GM10248 (cell line): ENCODE results near the gene THRAP3.

Source experiments
- CTCF ChIA-PET: fragments of 300-600 bp; sonication (Branson Sonifier 250); formaldehyde crosslinking; extraction: SDS; loops from one replicate; lab custom pipeline; 2021; ENCODE audit warnings: antibody characterized with exemption; lab: Yijun Ruan, JAX
- POLR2A ChIA-PET: fragments of 350-650 bp; sonication (Branson Sonifier 250); formaldehyde crosslinking; extraction: SDS; loops from one replicate; lab custom pipeline; 2020; ENCODE audit warnings: antibody characterized with exemption; lab: Yijun Ruan, JAX
- DNase-seq: peaks from one replicate; pipeline ENCODE4 v3.0.0; 2012; ENCODE audit errors: extremely low spot score
- TF ChIP-seq, protein P1 (sequence below): IDR thresholded peaks from 2 replicates; pipeline ENCODE4 v1.5.1; 2012; ENCODE audit warnings: mild to moderate bottlenecking, low read depth; ENCODE audit errors: extremely low read depth, missing control alignments, control extremely low read depth

Gene THRAP3

GRCh38 chr1:36287595-36287994 lies 63.4 kb downstream of the THRAP3 start:
- POLR2A ChIA-PET = no interaction called here
- CTCF ChIA-PET = interaction anchor here (1.5 to 3.8 kb wide), 5 partner anchors 9 to 137 kb away, joined by 3 to 45 read pairs (median 14); partner anchors contain the start of genes THRAP3 and TRAPPC3
- TF ChIP-seq, protein P1, sequence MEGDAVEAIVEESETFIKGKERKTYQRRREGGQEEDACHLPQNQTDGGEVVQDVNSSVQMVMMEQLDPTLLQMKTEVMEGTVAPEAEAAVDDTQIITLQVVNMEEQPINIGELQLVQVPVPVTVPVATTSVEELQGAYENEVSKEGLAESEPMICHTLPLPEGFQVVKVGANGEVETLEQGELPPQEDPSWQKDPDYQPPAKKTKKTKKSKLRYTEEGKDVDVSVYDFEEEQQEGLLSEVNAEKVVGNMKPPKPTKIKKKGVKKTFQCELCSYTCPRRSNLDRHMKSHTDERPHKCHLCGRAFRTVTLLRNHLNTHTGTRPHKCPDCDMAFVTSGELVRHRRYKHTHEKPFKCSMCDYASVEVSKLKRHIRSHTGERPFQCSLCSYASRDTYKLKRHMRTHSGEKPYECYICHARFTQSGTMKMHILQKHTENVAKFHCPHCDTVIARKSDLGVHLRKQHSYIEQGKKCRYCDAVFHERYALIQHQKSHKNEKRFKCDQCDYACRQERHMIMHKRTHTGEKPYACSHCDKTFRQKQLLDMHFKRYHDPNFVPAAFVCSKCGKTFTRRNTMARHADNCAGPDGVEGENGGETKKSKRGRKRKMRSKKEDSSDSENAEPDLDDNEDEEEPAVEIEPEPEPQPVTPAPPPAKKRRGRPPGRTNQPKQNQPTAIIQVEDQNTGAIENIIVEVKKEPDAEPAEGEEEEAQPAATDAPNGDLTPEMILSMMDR = no peak
- no peak for DNase-seq

GRCh38 chr1:36295390-36295789 lies 71.1 kb downstream of the THRAP3 start:
- ChIA-PET POLR2A (interaction anchor here (0.6 kb wide), 1 partner anchor 11 kb away, joined by 3 read pairs; the partner anchor contains the start of gene SH3D21), CTCF (interaction anchor here (2.8 kb wide), 1 partner anchor 9 kb away, joined by 26 read pairs; no protein-coding TSS in a partner anchor)
- TF ChIP-seq, protein P1 = no peak
- no peak for DNase-seq

DNA sequence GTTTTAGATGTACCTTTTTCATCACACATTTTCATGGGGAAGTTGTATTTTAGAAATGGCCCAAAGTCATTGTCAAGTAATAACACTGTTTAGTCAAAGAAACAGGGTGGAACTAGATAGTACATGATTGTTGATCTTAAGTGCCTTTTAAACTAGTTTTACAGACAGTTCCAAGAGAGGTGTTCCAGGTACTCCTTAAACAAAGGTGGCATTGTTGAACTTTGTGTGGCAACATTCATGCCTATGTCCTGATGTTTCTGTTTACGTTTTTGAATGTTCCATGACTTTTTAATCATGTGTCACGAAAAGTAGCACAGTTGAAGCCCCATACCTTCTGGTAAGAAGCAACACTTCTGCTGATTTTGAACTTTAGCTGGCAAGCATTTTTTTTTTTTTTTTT lies 72.8 kb downstream of the THRAP3 start:
- ChIA-PET POLR2A (no interaction called here), CTCF (interaction anchor here (2.8 kb wide), 1 partner anchor 10 kb away, joined by 26 read pairs; no protein-coding TSS in a partner anchor)
- TF ChIP-seq, protein P1 = no peak
- DNase-seq = no peak

GRCh38 chr1:36298640-36299039 lies 74.4 kb downstream of the THRAP3 start:
- ChIA-PET POLR2A (no interaction called here), CTCF (interaction anchor here (1.4 to 3.3 kb wide), 3 partner anchors 13 to 29 kb away, joined by 3 to 20 read pairs (median 3); no protein-coding TSS in a partner anchor)
- TF ChIP-seq, protein P1 = no peak
- no peak for DNase-seq

DNA sequence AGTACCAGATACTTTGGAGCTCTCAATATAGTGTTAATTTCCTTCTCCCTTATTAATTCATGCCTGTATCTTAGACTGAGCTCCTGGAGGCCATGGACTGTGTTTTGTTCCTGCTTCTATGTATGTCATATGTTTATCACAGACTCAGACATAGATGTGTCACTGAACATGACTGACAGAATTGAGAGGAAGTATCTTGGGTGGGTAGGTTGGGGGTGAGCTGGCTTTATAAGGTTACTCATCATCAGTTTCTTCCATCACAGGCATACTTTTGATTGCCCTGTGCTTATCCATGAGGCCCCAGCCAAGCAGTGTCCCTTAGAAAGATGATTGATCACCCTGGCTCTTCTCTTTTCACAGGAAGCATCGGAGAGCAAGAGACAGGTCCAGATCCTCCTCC lies 76.3 kb downstream of the THRAP3 start:
- ChIA-PET CTCF (interaction anchor here (0.7 to 3.5 kb wide), 15 partner anchors 8 to 166 kb away, joined by 3 to 20 read pairs (median 5); partner anchors contain the start of gene EVA1B), POLR2A (no interaction called here)
- no peak for DNase-seq
- TF ChIP-seq, protein P1 = no peak

DNA sequence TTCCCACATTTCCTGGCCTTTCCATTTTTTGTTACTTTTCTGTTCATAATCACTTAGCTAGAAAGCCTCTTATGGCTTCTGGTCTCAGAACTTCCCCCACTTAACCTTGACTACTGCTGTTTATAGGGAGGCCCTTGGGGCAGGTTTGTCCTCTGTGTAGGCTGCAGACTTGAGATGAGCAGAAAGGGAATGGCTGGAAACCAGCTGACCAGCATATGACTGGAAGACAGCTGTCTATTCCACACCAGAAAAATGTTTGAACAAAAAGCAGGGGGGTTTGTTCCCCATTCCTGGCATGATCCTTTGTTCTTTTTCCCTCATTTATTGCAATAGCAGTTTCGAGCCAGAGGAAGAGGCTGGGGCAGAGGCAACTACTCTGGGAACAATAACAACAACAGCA lies 77.0 kb downstream of the THRAP3 start:
- POLR2A ChIA-PET = no interaction called here
- no peak for DNase-seq
- TF ChIP-seq, protein P1 = no peak
- CTCF ChIA-PET = interaction anchor here (1.3 to 3.5 kb wide), 7 partner anchors 9 to 166 kb away, joined by 4 to 20 read pairs (median 5); partner anchors contain the start of gene EVA1B
